ENCODE results near the gene EXOSC2.
A peak's percentile ranks its signal among the peaks of the same experiment; 100 is the strongest.
"Not testable (repeated sequence)": the region's sequence is repeated elsewhere in the genome, so short reads cannot be mapped to it uniquely, and the experiment has no call there.

Gene EXOSC2

DNA sequence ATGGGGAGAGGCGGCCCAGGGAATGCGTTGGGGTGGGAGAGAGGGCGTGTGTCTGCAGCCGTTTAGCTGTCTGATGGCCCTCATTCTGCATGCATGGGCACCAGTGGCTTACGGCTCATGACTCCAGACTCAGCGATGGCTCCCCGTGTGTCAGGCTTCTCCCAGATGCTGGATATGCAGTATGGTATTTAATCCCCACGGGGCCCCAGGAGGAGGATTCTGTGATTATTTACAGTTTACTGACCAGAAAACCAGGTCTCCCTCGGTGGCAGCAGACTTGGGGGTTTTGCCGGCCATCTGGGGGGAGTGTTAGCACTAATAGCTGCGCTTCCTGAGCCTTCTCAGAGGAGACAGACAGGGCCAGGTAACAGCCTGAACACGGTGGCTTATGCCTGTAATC lies 24.9 kb upstream of the EXOSC2 start:
- no peak for DNase-seq

GRCh38 chr9:130669965-130670364 lies 23.6 kb upstream of the EXOSC2 start:
- DNase-seq, result no peak

- DNase-seq, result no peak
Observed at GRCh38 chr9:130670644-130671043, 22.9 kb upstream of the EXOSC2 start.

- no peak for DNase-seq
Observed at GRCh38 chr9:130672466-130672865, 21.1 kb upstream of the EXOSC2 start.

DNA sequence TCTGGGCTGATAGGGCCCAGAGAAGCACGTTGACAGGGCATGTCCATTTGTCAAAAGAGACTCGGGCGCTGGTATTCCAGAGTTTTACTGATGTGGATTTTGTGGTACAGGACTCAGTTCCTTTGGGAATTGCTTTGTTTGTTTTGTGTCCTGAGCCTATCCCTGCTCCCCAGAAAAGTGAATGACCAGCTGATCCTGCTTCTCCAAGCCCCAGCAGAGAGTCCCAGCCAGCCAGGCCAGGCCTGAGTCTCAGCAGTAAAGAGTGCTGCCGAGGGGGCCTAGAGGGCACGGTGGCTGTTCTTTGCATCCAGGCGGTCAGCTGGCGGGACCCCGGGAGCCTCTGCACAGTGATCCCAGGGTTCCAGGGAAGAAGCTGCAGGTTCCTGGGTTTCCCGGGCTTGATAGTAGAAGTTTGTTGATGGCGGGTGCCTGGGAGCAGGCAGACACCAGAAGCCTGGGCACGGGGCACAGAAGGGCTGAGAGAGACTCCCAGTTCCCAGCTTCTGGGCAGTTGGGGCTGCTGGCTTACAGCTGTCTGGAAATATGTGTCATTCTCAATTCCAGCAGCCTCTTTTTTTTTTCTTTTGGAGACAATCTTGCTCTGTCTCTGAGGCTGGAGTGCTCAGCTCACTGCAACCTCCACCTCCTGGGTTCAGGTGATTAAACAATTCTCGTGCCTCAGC lies 20.5 kb upstream of the EXOSC2 start:
- no peak for DNase-seq

- no peak for DNase-seq
Observed at GRCh38 chr9:130675396-130675795, 18.2 kb upstream of the EXOSC2 start.

DNA sequence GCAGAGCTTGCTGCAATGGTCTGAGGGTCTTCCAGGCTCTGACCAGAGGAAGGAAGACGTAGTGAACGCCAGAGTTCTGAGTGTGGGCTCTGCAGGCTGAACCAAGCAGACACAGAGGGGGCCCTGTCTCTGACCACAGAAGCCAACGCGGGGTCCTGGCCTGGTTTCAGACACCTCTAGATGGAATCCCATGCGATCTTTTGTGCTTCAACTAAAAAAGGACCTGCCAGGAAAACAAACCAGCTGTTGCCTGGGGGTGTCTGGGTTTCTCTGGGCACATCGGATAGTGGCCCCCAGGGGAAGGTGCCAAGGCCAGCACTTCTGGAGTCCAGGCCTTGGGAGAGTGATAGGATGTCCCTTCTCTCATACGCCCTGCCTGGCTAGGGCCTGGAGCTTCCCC lies 16.3 kb upstream of the EXOSC2 start:
- no peak for DNase-seq

DNA sequence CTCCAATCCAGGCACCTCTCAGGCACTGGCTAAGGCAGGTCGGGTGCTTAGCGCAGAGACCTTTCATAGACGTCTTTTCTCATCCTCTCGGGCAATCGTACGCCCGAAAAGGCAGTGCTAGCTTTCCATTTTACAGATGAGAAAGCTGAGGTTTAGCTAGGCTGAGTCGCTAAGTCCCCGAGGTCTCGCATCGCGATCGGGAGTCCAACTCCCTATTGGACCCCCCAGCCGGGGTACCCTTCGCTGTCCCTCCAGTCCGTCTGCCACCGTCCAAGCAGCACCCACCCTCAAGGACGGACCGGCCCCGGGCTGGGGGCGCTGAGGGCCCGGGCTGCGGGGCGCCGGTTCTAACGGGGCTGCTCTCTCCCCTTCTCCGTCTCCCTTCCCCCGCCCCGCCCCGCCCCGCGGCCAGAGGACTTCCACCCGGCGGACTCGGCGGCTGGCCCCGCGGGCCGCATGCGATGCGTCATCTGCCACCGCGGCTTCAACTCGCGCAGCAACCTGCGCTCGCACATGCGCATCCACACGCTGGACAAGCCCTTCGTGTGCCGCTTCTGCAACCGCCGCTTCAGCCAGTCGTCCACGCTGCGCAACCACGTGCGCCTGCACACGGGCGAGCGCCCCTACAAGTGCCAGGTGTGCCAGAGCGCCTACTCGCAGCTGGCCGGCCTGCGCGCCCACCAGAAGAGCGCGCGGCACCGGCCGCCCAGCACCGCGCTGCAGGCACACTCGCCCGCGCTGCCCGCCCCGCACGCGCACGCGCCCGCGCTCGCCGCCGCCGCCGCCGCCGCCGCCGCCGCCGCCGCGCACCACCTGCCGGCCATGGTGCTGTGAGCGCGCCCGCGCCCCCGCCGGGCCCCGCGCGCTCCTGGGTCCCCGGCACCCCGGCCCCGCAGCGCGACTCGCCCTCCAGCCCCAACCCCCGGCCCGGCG lies 12.5 kb upstream of the EXOSC2 start:
- DNase-seq, result peak; percentile 66

- peak; percentile 19 for DNase-seq
Observed at GRCh38 chr9:130681769-130682420, 11.7 kb upstream of the EXOSC2 start.

DNA sequence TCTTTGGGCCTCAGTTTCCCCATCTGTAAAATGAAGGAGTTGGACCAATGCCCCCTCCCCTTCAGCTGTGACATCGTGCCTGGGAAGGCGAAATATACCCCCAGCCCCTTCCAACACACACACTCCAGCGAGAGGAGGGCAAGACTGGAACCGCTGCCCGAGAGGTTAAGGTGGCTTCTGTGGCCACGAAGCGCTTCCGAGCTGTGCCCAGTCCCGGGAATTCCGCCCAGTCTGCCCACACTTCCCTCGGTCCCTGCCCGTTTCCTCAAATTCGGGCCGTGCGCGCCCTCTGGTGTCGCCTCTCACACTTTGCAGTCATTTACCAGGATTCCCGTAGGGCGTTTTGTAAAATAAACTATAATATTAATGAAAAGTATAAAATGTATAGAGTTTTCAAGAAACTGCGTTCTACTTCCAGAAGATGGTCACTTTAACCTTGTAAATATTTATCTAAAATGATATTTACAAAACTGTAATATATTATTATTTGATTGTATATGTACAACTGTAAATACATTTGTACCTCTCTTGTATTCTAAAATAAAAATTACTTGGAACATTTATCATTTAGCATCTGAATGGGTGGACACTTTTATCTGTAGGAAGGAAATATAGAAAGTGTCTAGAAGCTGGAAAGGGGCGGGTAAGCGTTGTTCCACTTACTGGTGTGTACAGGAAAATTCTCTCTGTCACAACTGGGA lies 11.0 kb upstream of the EXOSC2 start:
- peak; percentile 63 for DNase-seq

DNA sequence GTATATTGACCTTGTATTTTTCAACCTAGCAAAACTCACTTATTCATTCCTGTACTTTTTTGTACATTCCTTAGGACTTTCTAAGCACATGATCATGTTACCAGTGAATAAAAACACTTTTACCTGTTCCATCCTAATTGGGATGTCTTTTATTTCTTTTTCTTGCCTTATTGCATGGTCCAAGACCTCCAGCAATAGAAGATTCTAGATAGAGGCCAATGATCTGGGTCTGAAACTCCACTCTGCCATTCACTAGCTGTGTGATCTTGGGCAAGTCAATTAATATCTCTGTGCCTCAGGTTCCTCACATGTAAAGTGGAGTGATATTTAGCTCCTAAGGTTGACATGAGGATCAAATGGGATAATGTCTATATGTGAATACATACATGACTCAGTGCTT lies 8.5 kb upstream of the EXOSC2 start:
- no peak for DNase-seq

DNA sequence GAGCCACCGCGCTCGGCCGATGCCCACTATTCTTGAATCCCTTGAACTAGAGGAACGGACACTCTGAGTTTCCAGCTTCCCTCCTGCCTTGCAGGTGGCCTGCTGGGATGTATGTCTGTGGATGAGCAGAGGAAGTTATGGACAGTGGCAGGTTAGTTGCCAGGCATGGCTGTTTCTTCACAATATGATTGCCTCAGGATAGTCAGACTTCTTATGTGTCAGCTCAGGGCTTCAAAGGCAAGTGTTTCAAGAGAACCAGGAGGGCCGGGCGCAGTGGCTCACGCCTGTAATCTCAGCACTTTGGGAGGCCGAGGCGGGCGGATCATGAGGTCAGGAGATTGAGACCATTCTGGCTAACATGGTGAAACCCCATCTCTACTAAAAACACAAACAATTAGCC lies 7.6 kb upstream of the EXOSC2 start:
- not testable (repeated sequence) for DNase-seq

DNA sequence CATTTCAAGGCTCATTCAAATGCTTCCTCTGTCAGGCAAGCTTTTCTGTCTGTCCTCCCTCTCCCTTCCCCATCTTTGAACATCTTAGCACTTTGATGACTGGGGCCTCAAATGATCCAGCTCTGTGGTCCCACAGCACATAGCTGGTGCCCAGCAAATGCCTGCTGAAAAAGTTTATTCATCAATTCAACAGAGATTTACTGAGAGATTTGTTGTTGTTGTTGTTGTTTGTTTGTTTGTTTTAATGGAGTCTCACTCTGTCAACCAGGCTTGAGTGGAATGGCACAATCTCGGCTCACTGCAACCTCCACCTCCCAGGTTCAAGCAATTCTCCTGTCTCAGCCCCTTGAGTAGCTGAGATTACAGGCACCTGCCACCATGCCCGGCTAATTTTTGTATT lies 6.0 kb upstream of the EXOSC2 start:
- no peak for DNase-seq

- DNase-seq, result no peak
Observed at GRCh38 chr9:130688072-130688471, 5.5 kb upstream of the EXOSC2 start.

- no peak for DNase-seq
Observed at GRCh38 chr9:130689572-130689936, 4.0 kb upstream of the EXOSC2 start.

DNA sequence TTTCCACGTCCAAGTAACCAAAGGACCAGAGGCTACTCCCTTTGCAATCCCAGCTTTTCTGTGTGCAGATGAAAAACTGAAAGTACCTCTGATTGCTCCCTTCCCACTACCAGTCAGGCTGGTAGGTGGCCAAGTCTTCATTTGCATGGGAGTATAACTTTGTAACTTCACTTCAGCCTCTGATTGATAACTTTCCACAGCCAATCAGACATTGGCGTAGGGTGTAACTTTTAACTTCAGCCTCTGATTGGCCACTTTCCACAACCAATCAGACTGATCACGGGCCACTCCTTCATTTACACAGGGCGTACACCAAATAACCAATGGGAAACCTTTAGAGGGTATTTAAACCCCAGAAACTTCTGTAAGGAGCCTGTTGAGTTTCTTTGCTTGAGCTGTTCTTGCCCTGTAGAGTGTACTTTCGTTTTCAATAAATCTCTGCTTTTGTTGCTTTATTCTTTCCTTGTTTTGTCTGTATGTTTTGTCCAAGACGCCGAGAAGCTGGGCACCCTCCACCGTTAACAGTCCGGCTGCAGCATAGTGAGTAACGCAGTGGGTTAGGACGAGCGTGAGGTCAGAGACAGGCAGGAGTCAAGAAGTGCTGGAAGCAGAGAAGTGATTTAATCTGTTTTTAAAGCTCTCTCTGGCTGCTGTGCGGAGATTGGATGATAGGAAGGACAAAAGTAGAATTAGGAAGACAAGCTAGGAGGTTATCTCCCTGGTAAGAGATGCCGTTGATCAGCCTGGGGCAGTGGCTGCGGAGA lies 3.5 kb upstream of the EXOSC2 start:
- DNase-seq, result no peak

- no peak for DNase-seq
Observed at GRCh38 chr9:130692321-130692720, 1.3 kb upstream of the EXOSC2 start.

DNA sequence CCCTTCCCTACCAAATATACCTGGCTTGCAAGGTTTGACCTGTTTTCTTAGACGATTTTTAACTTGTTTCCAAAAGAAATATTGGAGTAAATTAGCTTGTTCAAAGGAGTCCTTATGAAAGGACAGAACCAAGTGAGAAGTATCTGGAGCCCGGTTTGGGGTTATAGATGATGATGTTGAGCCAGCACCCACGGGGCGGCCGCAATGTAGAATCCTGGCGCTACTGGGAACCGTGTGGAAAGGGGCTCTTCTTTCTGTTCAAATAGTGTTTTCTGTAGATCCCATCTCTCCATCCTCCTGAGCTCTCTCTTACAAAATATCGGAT lies 517 bp upstream of the EXOSC2 start:
- no peak for DNase-seq

GRCh38 chr9:130694205-130694604 lies 625 bp downstream of the EXOSC2 start:
- no peak for DNase-seq

DNA sequence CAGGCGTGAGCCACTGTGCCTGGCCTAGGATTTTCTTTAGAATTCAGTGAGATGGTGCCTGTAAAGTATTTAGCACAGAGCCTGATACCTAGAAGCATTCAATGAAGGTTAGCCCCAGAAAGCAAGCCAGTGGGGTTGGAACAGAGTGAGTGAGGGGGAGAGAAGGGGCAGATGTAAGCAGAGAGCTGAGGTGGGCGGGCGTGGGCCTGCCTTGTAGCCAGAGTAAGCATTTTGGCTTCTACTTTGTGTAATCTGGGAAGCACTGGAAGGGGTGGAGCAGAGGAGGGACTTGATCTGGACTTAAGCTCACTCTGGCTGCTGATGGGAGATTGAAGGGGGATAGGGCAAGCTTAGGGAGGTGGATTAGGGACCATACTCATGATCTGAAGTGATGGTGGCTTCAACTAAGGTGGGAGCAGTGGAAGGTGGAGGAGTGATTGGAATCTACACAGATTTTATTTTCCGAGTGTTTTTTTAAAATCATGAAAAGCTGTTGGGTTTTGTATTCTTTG lies 2.6 kb downstream of the EXOSC2 start:
- DNase-seq, result no peak

- DNase-seq, result no peak
Observed at GRCh38 chr9:130696996-130697395, 3.4 kb downstream of the EXOSC2 start.

GRCh38 chr9:130698514-130698913 lies 4.9 kb downstream of the EXOSC2 start:
- DNase-seq, result no peak

All from activated naive CD4-positive, alpha-beta T cell treated with anti-CD3 and anti-CD28 coated beads, Interleukin-2, amount 50 U/mL, for 16 hours (primary cell).